OCI-LY3 (cell line): ENCODE measurements around the gene NOL12.

ENCODE experiments used
- EZH2phosphoT487 ChIP-seq: fragments of 200-600 bp; shearing (Covaris generic); IDR thresholded peaks from 2 replicates; pipeline ENCODE4 v1.6.1; 2018; ENCODE audit warnings: antibody characterized with exemption, mixed run types, low read depth
- TF ChIP-seq, protein P1 (sequence below): fragments of 200-600, 300-600 bp; sonication (generic); IDR thresholded peaks from 2 replicates; pipeline ENCODE4 v1.5.1; 2014; ENCODE audit warnings: antibody characterized with exemption, low read length, low read depth

DNA sequence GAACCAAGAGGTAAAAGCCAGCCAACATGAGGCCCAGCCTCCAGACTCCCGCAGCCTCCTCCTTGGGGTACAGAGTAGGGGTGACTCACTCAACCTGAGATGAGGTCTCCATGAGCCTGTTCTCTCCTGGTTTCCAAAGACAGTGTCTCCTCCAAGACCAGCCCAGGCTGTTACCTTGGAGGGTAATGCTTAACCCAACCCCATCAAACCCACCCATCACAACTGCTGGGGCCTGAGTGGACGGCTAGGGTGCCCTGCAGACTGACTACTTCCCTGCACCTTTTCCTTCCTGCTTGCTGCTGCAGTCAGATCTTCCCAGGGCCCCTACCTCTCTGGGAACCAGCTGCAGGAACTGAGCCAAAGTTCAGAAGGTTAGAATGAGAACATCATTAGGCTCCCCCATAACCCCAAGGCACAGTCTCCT is 5.1 kb upstream of the NOL12 start:
- TF ChIP-seq, protein P1, sequence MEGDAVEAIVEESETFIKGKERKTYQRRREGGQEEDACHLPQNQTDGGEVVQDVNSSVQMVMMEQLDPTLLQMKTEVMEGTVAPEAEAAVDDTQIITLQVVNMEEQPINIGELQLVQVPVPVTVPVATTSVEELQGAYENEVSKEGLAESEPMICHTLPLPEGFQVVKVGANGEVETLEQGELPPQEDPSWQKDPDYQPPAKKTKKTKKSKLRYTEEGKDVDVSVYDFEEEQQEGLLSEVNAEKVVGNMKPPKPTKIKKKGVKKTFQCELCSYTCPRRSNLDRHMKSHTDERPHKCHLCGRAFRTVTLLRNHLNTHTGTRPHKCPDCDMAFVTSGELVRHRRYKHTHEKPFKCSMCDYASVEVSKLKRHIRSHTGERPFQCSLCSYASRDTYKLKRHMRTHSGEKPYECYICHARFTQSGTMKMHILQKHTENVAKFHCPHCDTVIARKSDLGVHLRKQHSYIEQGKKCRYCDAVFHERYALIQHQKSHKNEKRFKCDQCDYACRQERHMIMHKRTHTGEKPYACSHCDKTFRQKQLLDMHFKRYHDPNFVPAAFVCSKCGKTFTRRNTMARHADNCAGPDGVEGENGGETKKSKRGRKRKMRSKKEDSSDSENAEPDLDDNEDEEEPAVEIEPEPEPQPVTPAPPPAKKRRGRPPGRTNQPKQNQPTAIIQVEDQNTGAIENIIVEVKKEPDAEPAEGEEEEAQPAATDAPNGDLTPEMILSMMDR: no peak
- TF ChIP-seq EZH2phosphoT487: no peak
